ENCODE measurements around the gene ACAD8.

DNA sequence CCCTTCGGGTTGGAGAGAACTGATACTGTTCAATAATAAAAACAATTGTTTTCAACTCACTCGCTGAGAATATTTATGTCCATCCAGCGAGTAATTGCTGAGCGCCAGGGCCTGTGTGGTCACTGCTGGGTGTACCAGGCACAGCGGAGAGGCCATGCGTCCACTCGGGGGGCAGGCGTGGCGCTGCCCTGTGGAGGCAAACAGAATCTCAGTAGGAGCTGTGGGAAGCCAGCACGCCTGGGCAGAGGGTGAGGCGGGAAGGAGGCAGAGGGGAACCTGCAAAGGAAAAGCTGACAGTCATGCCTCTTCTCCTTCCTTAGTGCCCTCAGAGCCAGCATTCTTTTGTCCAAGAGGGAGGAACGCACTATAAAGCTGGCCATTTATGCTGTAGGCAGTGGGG lies 34.2 kb downstream of the ACAD8 start:
- TF ChIP-seq, protein P1, sequence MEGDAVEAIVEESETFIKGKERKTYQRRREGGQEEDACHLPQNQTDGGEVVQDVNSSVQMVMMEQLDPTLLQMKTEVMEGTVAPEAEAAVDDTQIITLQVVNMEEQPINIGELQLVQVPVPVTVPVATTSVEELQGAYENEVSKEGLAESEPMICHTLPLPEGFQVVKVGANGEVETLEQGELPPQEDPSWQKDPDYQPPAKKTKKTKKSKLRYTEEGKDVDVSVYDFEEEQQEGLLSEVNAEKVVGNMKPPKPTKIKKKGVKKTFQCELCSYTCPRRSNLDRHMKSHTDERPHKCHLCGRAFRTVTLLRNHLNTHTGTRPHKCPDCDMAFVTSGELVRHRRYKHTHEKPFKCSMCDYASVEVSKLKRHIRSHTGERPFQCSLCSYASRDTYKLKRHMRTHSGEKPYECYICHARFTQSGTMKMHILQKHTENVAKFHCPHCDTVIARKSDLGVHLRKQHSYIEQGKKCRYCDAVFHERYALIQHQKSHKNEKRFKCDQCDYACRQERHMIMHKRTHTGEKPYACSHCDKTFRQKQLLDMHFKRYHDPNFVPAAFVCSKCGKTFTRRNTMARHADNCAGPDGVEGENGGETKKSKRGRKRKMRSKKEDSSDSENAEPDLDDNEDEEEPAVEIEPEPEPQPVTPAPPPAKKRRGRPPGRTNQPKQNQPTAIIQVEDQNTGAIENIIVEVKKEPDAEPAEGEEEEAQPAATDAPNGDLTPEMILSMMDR (IDR thresholded peaks at IDR 0.05; ENCODE audit: low read length), result no peak
- no peak for TF ChIP-seq EZH2phosphoT487 (IDR thresholded peaks at IDR 0.05; ENCODE audit: low read length)

Measured in MM.1S (cell line).